Myocyte (in vitro differentiated cells): ENCODE measurements around the gene SMAD6. TPM values are rescaled to one million over a fixed set of nuclear protein-coding genes. Genes with fewer than 3 reads are reported as not detected.
A peak's percentile ranks its signal among the peaks of the same experiment; 100 is the strongest.

Experiments
- DNase-seq: peaks from one replicate; pipeline ENCODE4 v3.0.0-alpha.2; 2012; ENCODE audit warnings: low read depth
- total RNA-seq: library from RNA; depleted of rRNA; stranded (reverse); fragments of >200 nt; gene quantifications from 2 replicates; pipeline ENCODE4 v1.2.3, GENCODE V29; 2014

Gene SMAD6
- total RNA-seq, 1 donor from 2014 or later = 3.5 TPM

DNA sequence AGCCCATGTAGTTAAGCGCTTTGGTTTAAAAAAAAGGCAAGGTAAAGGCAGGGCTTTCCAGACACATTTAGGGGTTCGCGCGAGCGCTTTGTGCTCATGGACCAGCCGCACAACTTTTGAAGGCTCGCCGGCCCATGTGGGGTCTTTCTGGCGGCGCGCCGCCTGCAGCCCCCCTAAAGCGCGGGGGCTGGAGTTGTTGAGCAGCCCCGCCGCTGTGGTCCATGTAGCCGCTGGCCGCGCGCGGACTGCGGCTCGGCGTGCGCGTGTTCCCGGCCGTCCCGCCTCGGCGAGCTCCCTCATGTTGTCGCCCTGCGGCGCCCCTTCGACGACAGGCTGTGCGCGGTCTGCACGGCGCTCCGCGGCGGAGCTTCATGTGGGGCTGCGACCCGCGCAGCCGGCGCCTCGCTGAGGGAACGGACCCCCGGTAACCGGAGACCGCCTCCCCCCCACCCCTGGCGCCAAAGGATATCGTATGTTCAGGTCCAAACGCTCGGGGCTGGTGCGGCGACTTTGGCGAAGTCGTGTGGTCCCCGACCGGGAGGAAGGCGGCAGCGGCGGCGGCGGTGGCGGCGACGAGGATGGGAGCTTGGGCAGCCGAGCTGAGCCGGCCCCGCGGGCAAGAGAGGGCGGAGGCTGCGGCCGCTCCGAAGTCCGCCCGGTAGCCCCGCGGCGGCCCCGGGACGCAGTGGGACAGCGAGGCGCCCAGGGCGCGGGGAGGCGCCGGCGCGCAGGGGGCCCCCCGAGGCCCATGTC lies 927 bp downstream of the SMAD6 start:
- DNase-seq = peak; percentile 22

DNA sequence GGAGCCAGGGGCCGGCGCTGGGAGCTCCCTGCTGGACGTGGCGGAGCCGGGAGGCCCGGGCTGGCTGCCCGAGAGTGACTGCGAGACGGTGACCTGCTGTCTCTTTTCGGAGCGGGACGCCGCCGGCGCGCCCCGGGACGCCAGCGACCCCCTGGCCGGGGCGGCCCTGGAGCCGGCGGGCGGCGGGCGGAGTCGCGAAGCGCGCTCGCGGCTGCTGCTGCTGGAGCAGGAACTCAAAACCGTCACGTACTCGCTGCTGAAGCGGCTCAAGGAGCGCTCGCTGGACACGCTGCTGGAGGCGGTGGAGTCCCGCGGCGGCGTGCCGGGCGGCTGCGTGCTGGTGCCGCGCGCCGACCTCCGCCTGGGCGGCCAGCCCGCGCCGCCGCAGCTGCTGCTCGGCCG lies 1.5 kb downstream of the SMAD6 start:
- DNase-seq = peak; percentile 53

DNA sequence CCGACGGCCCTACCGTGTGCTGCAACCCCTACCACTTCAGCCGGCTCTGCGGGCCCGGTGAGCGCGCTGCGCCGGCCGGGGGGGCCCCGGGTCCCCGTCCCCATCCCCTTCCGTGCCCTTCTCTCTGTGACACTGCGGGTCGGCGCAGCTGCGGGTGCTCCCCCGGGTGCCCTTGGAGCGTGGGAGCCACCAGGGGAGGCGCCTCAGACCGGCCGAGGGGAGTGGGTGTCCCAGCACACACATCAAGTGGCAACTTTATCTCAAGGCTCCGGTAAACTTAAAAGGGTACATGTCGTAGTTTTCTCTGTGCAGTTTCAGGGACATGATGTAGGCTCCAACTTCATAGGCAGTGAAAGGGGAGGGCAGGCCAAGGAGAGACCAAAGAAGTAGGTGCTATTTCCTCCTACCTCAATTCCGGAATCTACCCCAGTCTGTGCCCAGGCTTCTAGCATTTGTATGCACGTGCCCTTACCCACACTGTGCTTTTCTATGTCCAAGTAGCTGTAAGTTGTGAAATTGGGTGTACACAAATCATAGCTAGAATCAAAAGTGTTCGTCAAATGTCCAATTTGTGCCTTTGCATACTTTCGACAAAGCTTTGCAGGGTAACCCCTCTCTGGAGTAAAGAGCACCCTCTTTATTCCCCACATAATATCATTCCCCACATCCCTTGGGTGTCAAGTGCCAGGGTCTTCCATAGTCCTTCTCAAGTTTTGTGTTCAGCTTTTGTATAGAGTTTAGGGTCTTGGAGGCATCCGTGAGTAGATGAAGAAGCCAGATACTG lies 2.2 kb downstream of the SMAD6 start:
- DNase-seq = no peak

DNA sequence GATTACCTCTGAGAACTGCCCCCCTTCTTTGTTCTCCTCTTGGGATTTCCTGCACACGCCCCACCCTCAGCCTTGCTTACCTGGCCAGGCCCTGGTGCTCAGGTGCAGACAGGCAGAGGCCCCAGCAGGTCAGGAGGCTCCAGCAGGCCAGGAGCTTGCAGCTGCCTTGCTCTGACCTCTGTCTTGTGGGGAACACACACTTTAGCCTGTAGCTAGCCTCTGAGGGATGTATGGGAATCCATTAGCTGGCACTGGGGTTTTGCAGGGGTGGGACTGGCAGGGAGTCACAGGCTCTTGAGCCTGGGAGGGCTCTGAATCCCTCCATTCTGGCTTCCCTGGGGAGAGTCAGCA lies 2.7 kb downstream of the SMAD6 start:
- no peak for DNase-seq

DNA sequence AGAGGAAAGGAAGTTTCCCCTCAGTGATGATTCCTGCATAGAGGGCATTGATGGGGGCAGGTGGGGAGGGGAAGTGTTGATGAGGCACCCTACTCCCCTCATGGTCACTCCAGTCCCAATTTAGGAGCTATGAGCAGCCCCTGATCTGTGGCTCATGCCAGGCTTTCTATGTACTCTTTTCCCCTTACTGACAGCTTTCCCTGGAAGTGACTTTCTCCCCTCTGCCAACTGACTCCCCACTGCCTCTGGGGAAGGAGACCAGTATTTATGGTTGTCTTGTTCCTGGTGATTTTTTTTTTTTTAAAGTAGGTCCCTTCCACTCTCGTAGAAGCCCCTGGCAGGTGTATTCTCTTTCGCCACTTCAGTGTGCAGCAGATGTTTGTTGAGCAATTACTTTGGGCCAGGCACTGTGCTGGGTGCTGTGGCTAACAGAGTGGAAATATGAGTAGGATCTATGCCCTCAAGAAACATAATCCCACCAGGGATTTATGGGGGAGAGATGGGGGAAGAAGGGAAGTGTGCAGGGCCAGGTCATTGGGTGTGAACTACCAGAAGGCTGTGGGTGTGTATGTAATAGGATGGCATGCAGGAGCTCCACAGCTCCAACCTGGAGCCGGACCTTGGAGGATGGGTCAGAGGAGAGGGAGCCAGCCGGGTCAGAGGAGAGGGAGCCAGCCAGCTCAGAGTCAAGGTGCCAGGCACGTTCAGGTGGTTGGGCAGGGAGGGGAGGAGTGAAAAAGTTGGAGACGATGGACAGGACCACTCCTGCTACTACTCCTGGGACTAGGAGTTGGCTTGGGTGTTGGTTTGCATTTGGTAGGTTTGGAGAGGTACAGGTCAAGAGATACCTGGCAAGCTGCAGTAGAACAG lies 3.5 kb downstream of the SMAD6 start:
- no peak for DNase-seq

DNA sequence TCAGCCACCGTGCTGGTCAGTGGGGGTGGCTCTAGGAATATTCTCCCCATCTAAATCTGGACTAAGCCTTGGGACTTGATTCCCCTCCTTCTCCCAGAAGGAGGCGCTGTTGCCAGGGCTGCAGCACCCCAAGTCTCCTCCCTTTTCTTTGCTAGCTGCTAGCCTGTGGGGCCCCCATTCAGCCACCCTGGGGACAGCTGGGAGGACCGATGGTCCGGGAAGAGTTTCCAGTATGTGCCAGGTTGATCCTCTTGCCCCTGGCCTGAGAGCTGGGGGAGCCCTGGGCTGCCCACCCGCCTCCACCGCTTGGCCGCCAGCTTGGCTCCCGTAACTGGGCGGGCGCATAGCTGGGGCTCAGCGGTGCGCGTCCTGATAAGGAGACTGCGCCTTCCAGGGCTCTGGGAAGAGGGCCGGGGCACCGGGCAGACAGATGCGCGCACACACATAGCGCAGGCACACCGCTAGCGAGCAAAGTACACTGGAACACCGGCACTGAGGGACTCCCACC lies 4.2 kb downstream of the SMAD6 start:
- no peak for DNase-seq

DNA sequence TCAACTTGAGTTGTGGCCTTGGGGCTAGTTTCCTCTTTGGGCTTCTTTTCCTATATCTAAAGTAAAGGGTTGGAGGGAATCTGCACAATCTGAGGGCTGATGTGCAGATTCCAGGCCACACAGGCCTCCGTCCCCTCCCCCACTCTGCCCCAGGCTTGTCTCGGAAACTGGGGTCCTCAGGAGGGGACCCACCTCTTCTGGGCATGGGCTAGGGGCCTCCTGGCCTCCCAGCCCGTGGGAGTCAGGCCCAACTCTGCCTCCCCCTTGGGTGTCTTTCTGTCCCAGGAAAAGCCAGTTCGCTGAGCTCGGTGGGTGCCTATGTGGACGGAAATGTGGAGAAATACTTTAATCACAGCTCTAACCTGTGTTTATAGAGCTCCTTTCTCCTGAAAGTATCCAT lies 4.8 kb downstream of the SMAD6 start:
- DNase-seq = no peak

DNA sequence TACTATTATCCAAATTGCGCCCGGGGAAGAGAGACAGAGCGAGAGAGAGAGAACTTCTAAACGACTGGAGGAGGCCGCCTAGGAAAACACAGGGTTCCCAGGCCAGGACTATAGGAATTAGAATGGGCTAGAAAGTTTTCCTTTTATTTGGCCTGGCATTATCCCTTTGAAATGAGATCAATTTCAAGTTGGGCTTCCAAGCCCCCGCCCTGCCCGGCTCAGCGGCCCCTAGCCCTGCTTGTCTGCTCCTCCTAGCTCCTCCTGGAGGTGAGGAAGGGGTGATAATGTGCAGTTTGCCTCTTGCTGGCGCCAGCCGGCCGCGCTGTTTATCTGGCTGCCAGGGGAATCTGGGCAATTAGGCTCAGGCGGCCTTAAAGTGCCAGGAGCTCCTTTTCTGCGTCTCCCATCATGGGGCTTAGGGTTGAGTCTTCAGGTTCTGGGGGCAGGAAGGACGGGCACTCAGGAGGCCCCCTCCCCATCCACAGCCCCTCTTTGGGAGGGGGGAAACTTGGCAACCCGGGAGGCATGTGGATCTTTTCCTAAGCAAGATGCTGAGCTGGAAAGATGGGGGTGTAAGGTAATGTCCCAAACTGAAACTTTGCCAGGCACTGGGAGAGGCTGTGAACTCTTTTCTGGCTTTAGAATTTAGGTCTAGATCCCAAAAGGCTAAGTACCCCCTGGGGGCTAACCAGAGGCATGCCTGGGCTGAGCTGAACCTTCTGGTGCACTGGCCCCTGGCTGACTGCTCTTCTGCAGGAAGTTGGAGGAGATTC lies 5.5 kb downstream of the SMAD6 start:
- no peak for DNase-seq

DNA sequence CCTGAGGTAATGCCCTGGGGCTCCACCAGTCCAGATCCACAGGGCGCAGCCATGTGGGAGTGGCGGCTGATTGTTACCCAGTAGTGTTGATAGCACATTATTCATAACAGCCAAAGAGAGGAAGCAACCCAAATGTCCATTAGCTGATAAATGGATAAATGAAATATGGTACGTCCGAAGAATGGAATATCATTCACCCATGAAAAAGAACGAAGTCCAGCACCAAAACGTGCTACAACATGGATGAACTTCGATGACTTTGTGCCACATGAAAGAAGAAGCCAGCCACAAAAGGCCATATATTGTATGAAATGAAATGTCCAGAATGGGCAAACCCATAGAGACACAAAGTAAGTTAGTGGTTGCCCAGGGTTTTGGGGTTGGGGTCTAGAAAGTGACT lies 6.4 kb downstream of the SMAD6 start:
- DNase-seq = no peak

DNA sequence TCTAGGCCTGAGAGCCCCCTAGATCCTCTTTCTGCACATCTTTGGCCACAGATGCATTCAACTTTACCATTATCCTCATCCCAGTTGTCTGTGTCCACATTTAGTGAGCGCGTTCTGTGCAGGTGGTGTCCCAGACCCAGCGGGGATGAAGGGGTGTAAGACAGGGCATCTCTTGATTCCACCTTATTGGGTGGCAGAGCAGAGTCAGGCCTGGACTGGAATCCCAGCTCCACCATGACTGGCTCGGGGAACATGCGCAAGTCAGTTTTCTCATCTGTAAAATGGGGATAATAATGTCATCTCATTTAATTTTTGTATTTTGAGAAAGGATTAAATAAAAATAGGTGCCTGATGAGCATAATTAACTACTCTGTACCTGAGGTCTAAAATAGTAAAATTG lies 7.8 kb downstream of the SMAD6 start:
- no peak for DNase-seq

DNA sequence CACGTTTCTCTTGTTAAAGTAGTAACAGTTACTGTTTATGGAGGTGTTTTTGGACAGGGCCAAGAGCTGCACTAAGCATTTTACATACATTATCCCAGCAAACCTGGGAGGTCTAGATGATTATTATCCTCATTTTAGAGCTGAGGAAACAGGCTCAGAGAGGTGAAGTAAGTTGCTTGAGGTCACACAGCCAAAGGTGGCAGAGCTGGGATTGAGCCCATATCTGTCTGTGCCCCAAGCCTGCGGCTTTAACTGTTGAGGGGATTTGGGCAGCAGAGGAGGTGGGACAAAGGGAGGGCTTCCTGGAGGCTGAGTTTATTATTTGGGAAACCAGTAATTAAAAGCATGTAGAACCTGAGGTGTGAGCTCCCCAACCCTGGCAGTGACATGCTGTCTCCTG lies 9.2 kb downstream of the SMAD6 start:
- DNase-seq = no peak

DNA sequence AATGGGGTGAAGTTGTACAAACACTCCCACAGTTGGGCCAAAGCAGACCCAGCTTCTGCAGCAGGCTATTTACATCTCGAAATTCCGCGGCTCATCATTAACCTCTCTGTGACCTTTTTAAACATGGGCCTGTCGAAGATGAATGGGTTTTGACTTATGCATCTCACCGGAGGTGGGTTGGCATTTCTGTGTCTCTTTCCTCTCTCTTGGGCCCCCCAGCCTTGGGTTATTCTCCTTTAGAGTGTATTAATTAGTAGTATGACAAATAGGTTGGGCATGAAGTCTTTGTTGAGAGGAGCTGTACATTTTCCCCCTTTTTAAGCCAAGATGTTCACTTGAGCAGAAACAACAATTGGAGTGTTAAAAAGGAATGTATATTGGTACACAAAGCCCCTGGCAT lies 9.8 kb downstream of the SMAD6 start:
- no peak for DNase-seq

DNA sequence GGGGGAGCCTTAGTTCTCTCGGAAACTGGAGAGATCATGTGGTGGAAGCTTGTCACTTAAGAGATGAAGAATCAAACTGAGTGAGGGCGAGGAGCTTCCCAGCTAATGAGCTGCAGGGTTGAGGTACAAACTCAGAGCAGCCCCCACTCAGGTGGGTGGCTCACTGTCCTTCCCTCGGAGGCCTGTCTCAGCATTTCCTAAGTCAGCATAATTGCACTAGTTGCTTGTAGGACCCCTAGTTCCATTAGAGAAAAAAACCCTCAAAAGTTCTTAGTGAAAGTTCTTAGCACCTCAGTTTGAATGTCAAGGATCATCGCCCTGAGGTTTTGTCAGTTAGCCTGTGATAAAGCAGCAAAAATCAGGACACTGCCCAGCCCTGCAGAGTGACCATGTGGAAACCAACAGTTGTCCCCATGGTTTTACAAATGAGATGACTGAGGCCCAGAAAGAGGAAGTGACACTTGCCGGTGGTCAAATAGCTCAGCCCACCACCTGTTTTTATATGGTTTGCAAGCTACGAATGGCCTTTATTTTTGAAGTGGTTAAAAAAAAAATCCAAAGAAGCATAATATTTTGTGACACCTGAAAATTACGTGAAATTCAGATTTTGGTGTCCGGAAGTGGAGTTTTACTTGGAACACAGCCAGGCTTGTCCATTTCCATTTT lies 11.9 kb downstream of the SMAD6 start:
- DNase-seq = peak; percentile 62

DNA sequence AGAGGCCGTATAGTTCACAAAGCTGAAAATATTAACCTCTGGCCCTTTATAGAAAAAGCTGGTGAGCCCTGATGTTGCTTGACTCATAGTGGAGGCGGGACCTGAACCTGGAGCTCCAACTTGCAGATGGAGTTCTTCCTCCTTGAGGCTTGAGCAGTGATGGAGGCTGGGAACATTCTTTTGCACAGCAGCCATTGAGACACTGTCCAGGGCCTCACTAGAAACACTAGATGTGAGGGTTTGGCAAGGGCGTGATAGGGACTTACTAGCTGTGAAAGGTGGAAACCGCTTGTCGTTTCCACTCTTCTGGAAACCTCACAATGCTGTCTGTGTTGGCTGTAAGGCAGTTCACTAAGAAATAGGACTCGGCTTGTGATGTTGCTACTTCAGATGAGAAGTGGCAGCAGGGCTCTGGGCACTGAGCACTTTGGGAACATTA lies 12.5 kb downstream of the SMAD6 start:
- peak; percentile 24 for DNase-seq

DNA sequence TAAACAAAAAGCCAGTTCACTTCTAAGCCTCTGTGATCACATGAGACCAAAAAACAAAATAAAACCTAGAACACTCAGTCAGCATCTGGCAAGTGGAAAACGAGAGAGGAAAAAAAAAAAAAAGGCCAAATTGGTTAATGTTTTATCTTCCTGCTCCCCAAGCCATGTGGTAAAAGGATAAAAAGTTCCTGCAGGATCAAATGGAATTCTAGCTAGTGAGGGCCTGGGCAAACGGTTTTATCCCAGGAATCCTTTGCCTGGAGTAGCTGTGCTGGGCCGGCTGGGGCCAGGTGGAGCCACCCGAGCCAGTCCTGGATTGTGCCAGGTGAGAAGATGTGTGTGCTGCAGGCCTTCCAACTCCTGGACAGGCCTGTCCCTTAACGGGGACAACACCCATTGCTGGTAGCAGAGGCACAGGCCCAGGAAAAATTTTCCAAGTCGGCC lies 13.2 kb downstream of the SMAD6 start:
- no peak for DNase-seq

DNA sequence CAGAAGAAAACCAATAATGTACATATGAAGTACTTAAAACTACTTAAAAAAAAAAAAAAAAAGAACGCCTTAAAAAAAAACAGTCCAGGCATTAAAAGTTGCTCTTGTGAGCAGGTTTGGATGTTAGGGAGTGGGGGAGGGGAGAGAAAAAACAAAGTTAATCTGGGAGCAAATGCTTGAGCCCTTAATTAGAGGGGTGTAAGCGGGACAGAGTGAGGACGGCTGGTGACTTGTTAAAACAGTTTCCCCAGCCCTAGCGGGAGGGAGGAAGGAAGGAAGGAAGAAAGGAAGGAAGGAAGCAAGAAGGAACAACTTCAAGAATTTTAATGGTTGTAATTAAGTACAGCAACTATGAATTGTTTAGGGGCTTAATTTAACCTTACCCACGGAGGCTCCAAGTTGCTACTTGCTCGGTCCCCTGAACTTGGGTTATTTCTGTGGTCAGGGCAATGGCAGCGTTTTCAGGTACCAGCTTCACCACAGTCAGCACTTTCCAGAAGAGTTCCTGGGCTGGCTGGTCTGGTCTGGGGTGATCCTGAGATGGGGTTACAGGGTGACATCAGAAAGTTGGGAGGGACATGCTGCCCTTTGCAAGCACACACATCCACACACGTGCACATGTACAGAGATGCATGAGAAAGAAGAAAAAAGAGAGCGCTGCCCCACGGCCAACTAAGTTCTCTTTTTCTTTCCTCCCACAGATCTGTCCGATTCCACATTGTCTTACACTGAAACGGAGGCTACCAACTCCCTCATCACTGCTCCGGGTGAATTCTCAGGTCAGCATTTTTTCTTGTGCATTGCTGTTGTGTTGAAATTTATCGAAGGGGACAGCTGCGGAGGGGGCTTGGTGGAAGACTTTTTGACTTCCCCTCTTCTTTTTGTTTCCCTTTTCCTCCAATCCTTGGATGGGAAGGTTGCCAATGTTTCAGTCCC lies 14.0 kb downstream of the SMAD6 start:
- DNase-seq = no peak

DNA sequence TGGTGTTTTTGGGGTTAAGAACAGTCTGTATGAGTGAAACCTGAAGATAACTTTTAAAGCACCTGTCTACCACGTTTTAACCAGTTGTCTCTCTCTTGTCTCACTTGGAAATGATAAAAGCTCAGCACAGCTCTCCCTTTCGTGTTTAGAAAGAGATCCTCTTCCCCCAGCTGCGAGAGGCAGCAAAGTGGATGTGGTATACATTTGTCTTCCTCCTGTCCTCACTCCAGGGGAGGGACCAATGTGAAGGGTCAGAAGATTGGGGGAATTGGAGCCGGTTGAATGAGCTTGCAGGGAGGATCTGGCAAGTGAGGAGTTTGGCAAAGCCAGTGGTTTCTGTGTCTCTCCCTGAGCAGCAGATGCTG lies 14.6 kb downstream of the SMAD6 start:
- DNase-seq = no peak

DNA sequence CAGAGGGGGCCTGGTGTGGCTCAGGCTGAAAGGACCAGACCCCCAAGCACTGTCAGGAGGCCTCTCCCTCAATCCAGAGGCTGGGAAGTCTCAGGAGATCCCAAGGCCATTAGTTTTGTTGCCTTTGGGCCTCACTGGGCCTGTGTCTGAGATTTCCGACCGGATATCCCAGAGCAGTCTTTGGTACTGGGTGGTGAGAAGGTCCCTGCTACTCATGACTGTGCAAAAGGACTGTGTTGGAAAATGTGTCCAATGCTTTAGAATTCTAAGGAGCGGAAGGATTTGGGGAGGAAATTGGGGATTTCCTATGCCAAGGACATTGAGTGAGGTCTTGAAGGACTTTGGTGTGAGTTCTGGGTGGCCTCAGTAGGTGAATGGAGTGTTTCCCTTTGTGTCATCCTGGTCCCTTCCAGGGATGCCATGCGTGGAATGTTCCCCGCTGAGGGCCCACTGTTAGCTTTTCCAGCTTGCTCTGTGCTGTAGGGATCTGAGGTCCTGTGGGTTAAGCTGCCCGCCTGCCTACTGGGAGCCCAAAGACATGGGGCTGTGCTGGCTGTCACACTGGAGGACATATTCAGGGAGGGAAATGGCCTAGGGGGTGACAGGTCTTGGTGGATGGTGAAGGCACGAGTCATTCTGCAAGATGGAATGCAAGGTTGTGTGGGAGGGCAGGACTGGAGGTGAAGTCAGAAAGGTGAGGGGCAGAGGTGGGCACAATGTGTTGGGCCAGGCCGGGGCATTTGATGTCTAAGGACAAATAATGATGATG lies 16.4 kb downstream of the SMAD6 start:
- no peak for DNase-seq
